ENCODE measurements around the gene GALNT10.

DNA sequence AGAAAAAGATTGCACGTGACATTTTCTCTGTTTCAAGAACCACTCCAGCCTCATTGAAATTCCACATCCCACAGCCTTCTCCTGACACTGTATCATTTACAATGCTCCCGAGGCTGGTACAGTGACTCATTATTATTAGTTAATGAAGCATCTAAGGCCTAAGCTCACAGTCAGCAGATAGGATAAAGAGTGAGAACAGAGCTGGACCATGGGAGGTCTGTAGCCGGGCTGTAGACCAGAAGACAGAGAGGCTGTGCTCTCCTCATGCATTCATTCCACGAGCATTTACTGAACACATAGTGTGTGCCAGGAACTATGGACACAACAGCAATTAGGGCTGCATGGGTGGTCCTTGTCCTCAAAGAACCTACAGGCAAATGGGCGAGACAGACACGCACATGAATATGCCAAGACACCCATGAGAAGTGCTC, 47.3 kb upstream of the GALNT10 start:
- TF ChIP-seq EP300 (IDR thresholded peaks at IDR 0.05) (no peak), POLR2A (IDR thresholded peaks at IDR 0.05; ENCODE audit: low read length) (no peak), CTCF (IDR thresholded peaks at IDR 0.05) (no peak), ESRRA (IDR thresholded peaks at IDR 0.05; ENCODE audit: borderline replicate concordance, low read length) (no peak), RAD21 (conservative IDR thresholded peaks at IDR 0.05 in 1 of 2, IDR thresholded peaks at IDR 0.05 in 1 of 2) (no peak), EHF (CRISPR knock-in tag; IDR thresholded peaks at IDR 0.05) (no peak)
- TF ChIP-seq, protein P1, sequence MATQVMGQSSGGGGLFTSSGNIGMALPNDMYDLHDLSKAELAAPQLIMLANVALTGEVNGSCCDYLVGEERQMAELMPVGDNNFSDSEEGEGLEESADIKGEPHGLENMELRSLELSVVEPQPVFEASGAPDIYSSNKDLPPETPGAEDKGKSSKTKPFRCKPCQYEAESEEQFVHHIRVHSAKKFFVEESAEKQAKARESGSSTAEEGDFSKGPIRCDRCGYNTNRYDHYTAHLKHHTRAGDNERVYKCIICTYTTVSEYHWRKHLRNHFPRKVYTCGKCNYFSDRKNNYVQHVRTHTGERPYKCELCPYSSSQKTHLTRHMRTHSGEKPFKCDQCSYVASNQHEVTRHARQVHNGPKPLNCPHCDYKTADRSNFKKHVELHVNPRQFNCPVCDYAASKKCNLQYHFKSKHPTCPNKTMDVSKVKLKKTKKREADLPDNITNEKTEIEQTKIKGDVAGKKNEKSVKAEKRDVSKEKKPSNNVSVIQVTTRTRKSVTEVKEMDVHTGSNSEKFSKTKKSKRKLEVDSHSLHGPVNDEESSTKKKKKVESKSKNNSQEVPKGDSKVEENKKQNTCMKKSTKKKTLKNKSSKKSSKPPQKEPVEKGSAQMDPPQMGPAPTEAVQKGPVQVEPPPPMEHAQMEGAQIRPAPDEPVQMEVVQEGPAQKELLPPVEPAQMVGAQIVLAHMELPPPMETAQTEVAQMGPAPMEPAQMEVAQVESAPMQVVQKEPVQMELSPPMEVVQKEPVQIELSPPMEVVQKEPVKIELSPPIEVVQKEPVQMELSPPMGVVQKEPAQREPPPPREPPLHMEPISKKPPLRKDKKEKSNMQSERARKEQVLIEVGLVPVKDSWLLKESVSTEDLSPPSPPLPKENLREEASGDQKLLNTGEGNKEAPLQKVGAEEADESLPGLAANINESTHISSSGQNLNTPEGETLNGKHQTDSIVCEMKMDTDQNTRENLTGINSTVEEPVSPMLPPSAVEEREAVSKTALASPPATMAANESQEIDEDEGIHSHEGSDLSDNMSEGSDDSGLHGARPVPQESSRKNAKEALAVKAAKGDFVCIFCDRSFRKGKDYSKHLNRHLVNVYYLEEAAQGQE (IDR thresholded peaks at IDR 0.05), result no peak
- TF ChIP-seq, protein P2, sequence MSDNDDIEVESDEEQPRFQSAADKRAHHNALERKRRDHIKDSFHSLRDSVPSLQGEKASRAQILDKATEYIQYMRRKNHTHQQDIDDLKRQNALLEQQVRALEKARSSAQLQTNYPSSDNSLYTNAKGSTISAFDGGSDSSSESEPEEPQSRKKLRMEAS (IDR thresholded peaks at IDR 0.05), result no peak
